ENCODE results near the gene SKIDA1.

Gene SKIDA1

GRCh38 chr10:21515361-21516241, 9.9 kb downstream of the SKIDA1 start:
- no peak for DNase-seq

GRCh38 chr10:21514818-21515351, 10.6 kb downstream of the SKIDA1 start:
- no peak for DNase-seq

- no peak for DNase-seq
These were observed 11.2 kb downstream of the SKIDA1 start for GRCh38 chr10:21514129-21514817.

- no peak for DNase-seq
These were observed 12.1 kb downstream of the SKIDA1 start for GRCh38 chr10:21513405-21513788.

- no peak for DNase-seq
These were observed 12.7 kb downstream of the SKIDA1 start for GRCh38 chr10:21512573-21513404.

- no peak for DNase-seq
These were observed 13.4 kb downstream of the SKIDA1 start for GRCh38 chr10:21511946-21512572.

GRCh38 chr10:21511095-21511570, 14.3 kb downstream of the SKIDA1 start:
- DNase-seq, result no peak

- no peak for DNase-seq
These were observed 15.0 kb downstream of the SKIDA1 start for GRCh38 chr10:21510241-21511094.

GRCh38 chr10:21509341-21510240, 15.9 kb downstream of the SKIDA1 start:
- DNase-seq, result no peak

GRCh38 chr10:21508706-21509331, 16.7 kb downstream of the SKIDA1 start:
- DNase-seq, result no peak

GRCh38 chr10:21507150-21507549, 18.3 kb downstream of the SKIDA1 start:
- DNase-seq, result no peak

- DNase-seq, result no peak
These were observed 19.1 kb downstream of the SKIDA1 start for GRCh38 chr10:21506351-21506750.

GRCh38 chr10:21505711-21506278, 19.7 kb downstream of the SKIDA1 start:
- no peak for DNase-seq

GRCh38 chr10:21503542-21503941, 21.9 kb downstream of the SKIDA1 start:
- no peak for DNase-seq

- DNase-seq, result no peak
These were observed 23.1 kb downstream of the SKIDA1 start for GRCh38 chr10:21502348-21502740.

GRCh38 chr10:21501731-21502347, 23.6 kb downstream of the SKIDA1 start:
- DNase-seq, result no peak

- DNase-seq, result no peak
These were observed 24.4 kb downstream of the SKIDA1 start for GRCh38 chr10:21501091-21501490.

GRCh38 chr10:21500578-21500910, 24.9 kb downstream of the SKIDA1 start:
- DNase-seq, result no peak
